HG02884 (cell line): ENCODE results near the gene DDX53.

Experiments
- ATAC-seq: cut with Tn5 transposase; IDR thresholded peaks from one replicate; pipeline ENCODE4 v1.9.1; 2021; ENCODE audit warnings: mild to moderate bottlenecking, moderate library complexity; ENCODE audit not compliant: unreplicated experiment

DDX53 gene

DNA sequence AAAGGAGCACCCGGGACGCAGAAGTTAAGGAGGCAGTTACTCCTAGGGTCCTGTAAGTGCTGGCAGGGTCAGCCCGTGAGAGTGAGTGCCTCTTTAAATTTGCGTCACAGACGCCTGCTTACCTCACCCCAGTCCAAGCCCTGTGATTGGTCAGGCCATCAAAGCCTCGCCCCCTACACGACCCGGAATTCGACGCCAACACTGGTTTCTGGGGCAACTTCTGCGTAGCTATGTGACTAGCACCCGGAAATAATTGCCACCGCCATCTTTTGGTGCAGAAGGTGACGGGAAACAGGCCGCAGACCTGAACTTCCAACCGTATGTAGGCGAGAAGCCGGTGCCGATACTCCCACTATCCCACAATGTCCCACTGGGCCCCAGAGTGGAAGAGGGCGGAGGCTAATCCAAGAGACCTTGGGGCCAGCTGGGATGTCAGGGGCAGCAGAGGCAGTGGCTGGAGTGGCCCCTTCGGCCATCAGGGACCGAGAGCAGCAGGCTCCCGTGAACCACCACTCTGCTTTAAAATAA, at the start of gene DDX53:
Gene DDX53 (plus strand): TSS at position 265 of the 528 bp plus-strand sequence. CDS start 98 bp downstream, at position 363.
- no peak for ATAC-seq

DNA sequence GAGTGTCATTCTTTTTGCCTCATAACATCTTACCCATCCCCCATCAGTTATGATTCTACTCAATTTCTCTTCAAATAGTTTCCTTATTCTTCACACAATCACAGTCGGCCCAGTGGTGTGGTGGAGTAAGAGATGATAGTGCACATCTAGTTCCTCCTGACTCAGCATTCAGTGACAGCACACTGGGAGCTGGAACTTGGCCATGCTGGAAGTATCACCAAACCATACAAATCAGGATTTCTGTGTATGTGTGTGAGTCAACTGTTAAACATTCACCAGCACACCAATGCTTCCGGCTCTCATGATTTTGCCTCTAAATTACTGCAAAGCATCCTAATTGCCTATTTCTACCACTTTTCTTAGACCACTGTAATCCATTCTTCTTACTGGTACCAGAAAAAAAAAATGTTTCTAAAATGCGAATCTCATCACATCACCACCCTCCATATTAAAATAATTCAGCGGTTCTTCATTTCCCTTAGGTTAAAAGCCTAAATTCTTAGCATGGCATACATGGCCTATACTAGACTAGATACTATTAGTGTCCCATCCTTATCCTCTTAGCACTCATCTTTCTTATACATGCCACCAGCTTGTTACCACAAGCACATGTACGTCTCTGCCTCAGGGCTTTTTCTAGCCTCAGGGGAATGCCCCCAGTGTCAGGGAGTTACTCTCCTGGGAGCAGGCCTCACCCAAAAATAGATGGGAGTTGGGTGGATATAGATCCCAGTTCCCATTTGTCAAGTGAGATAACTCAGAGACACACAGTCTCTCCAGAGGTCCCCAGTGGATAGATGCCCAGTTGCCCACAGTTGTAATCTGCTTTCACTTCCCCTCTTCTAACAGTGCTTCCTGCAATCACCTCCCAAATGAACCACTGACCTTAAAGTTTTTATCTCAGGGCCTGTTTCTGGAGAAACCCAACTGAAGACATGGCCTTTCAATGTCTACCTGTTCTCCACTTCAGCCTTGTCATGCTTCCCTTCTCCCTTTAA, 49.2 kb upstream of the DDX53 start:
- no peak for ATAC-seq

DNA sequence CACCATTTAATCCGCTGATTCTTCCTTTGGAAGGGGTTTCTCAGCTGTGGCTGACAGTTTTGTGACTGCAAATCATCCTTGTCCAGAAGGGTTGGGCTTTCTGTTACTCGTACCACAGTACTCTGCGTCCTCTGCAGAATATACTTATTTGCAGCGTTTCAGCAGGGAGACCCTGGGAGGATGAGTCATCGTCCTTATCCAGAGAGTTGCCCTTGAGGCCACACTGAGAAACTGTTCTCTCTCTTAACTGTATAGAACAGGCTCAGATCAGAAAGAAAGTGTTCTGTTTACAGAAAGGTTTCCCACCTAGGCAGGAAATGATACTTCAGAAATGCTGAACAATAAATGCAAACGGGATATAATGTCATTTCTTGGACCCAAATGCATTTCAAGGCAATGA, 47.8 kb upstream of the DDX53 start:
- ATAC-seq: no peak

DNA sequence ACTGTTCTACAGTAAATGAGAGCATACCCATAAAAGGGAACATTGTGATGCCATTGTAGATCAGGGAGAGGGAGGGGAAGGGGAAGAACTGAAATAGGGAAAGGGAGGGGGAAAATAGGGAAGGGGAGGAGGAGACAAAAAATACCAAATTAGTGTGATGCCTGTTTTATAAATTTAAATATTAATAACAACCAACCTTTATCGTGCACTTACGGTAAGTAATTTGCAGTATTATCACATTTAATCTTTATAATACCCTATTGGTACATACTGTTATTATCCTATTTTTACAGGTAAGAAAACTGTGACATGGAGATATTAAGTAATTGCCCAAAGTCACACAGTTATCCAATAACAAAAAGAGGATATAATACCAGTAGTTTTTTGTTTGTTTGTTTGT, 41.5 kb upstream of the DDX53 start:
- ATAC-seq: no peak

DNA sequence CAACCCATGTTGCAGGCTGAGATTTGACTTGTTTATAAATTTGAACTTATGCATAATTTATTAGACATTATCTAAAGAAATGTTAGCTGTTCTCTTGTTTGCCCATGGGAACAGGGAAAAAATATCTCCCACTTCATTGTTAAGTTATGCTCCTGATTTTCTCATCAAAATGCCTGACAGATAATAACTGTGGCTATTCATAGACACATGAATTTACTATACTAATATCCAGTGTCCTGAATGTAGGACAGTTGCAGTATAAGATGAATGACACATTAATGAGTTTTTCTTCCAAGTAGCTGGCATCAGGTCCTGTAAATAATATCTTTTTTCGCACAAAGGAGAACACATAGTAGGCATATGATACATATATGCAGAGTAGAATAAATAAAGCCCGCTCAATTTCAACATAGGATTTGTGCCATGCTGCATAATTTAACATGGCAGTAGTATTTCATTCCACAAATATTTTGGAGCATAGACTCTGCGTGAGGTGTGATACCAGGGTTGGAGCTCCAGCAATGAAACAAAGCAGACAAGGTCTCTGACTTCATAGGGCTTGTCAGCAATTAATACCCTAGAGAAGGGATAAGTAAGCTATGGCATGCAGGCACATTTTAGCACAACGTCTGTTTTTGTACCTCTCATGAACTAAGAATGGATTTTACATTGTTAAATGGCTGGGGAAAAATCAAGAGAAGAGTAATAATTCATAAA, 40.4 kb upstream of the DDX53 start:
- ATAC-seq: no peak

DNA sequence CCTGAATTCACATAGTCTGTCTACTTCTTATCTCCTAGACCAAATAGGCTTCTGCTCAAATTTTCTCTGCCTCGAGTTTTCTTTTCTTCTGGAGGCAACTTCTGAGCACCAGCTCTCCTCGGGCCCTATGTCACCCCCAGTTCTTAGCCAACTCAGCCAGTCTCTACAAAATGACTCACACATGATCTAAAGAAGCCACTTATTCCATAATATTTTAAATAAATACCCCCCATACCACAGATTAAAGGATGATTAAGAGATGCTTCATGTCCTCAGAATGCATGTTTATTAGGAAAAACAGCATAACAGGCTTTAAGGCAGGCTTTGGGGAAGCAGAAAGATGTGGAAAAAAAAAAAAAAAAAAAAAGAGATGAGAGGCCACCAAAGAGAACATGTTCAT, 36.6 kb upstream of the DDX53 start:
- no peak for ATAC-seq

DNA sequence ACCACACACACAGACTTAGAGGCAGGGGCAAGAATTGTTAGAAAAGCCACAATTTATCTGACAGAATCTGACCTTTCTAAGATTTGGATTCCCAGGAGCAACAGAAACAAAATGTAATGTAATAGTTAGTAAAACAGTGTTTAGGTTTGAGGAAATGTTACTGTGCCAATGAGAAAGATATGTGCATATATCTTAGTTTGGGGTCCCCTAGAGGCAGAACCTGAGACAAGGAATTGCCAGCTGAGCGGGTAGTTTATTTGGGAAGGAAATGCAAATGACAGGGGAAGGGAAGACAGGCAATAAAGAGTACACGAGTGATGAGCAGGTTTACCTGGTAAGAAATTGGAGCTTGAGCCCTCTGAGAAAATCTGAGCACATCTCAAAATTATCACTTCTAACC, 31.3 kb upstream of the DDX53 start:
- no peak for ATAC-seq

DNA sequence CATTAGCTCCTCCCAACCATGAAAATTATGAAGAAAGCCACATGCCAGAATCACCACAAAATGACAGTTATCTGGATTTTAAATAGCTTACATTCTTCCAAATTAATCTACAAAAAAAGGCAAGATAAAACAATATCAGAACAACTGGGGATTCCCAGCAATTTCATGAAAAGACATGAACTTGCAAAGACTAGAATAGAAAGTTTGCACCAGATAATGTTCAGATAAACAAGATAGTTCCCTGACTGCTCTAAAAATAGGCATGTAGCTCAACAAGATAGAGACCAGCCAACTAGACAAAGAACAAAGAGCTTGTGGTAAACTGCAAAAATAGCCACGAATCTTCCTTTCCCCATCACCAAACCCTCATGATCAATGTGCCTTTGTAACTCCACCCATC, 30.3 kb upstream of the DDX53 start:
- no peak for ATAC-seq

DNA sequence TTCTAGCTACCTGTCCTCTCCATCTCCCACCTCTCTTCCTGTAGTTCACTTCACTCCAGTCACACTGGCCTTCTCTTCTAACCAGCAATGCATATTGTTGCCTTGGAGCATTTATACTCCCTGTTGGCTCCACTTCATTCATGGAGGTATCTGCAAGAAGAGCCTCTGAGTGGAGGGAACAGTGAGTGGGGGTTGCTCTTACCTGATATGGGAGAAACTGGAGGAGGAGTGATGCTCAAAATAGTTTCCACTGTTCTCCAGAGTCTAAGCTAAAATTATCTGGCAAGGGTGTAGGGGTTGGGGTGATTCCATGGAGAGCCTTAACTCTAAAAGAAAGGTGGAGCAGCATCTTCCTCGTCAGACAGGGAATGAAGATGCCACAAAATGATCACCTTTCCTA, 28.9 kb upstream of the DDX53 start:
- no peak for ATAC-seq

DNA sequence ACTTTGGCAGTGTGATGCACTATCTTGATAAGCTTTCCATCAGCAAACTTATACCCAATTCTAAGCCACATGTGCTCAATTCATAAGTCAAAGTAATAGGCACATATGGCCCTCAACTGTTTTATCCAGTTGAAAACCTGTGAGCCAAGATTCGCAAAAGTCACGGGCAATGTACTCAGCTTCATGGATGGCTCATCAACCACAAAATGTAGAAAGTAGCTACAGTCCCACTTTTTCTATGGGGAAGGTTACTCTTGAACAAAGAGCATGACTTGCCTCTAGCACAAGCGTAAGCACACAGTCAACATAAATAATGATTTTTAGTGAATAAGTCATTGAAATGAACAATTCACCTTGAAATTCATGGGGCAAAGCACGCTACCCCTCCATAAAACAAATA, 25.1 kb upstream of the DDX53 start:
- ATAC-seq: no peak

DNA sequence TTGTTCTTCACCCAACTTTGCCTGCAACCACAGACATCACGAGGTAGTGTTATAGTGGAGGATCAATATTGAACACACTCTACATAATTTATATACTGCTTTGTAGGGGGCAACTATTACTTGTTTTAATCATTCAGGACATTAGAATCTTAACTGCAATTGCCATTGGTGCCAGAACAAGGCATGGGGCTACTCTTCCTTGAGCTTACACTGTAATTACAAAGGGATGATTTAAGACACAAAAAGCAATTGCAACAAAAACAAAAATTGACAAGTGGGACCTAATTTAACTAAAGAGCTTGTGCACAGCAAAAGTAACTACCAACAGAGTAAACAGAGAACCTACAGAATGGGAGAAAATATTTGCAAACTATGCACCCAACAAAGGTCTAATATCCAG, 24.0 kb upstream of the DDX53 start:
- ATAC-seq: no peak

DNA sequence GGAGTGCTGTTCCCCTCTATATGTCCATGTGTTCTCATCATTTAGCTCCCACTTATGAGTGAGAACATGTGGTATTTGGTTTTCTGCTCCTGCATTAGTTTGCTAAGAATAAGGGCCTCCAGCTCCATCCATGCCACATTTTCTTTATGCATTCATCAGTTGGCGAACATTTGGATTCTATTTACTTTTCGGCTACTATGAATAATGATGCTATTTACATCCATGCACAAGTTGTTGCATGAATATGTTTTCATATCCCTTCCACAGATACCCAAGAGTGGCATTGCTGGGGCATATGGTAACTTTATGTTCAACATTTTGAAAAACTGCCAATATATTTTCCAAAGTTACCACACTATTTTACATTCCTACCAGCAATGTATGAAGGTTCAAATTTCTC, 13.8 kb upstream of the DDX53 start:
- no peak for ATAC-seq

DNA sequence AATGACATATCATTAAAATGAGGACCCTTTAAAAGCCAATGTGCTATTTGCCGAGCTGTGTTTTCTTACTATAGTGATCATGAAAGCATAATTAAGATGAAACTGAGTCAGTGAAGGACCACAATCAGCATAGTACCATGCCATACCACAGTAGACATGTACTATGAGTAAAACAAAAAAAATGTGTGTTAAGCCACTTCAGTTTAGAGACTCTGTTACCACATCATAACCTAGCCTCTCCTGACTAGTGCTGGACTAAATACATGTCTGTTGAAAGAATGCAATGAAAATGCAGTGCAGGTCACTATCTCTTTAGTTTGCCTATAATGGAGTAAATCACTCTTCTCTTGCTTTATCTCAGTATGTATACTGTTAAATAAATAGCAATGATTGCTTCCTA, 12.3 kb upstream of the DDX53 start:
- ATAC-seq: no peak

DNA sequence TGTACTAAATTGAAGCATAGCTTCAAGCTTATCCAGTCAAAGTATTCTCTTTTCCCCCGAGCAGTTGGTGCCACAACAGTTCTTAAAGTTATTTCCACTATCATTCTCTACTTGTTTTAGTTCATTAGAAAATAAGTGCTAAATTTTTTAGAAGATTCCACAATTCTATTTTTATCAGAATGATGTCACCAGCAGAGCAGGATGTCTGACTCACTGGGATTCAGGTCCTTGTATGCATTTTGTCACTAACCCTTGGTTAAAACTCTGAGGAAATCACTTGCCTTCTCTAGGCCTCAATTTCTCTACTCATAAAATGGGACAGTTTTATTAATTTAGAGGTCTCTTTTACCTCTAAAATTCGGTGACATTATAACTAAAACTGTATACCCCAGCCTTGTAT, 3.4 kb downstream of the DDX53 start:
- ATAC-seq: no peak

DNA sequence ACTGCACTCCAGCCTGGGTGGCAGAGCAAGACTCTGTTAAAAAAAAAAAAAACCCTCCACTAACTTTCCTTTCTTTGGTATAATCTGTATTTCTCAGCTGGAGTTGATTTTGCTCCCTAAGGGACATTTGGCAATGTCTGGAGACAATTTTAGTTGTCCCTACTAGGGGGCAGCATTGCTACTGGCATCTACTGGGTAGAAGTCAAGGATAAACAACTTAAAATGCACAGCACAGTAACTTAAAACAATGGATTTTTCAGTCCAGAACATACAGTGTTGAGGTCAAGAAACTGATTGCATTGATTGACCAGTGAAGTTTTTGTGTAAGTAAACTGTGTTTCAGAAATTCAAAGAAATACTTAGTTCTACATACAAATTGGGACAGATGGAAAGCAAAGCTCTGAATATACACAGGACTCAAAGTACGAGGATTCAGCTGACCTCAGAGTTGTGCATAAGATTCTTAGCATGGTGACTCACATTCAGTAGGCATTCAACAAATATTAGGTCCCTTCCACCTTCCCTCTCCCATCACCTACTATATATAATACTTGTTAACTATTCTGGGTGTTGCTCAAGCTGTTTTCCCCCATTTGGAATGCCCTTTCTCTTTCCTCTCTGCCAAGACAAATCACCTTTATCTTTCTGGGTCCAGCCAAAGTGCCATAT, 8.8 kb downstream of the DDX53 start:
- no peak for ATAC-seq

DNA sequence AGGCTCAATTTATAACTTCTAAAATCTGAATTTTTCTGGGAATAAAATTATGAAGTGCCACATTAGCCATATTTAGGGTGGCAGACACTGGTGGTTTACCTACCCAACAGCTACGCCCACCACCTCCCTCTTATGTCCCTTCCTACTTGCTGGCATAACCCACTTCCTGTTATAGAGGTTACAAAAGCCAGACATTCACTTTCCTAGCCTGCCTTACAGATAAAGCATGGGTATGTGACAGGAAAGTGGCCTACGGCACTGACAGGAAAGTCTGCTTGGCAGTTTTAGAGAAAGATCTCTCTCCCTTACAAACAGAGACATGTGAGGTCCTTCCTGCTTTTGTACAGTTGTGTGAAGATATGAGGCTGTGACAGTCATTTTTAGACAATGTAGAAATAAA, 12.4 kb downstream of the DDX53 start:
- ATAC-seq: no peak

DNA sequence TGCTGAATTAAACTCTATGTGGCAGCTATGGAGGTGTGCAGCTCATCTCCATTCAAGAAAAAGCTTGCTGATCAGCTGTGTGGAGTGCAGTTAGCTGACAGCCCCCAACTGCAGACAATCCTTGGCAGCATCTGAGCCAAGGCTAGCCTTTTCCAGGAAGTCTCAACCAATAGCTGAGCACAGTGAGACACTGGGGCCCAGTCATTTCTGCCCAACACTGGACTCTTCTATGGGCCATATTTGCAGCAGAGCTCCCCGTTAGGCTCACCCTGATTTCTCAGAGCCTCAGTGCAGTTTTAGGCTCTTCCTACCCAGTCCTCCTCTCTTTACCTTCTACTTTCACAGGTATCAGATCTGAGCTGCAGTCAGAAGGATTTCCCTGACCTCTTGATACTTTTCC, 12.9 kb downstream of the DDX53 start:
- no peak for ATAC-seq

DNA sequence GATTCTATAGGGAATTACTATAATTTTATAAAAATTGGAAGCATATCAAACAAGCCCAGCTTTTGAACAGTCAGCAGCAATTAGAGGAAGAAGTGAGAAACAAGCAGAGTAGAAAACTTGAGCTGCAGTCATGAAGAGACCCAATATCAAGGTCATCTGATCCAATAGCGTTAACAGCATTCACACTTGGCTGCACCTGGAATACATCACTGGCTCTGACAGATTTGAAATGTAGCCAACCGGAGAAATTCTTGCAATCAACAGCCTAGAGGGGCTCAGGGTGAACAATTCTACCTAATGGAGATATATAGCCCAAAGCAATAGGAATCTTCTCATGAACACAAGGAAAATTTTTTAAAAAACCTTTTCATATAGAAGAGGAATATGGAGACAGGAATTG, 13.6 kb downstream of the DDX53 start:
- no peak for ATAC-seq

DNA sequence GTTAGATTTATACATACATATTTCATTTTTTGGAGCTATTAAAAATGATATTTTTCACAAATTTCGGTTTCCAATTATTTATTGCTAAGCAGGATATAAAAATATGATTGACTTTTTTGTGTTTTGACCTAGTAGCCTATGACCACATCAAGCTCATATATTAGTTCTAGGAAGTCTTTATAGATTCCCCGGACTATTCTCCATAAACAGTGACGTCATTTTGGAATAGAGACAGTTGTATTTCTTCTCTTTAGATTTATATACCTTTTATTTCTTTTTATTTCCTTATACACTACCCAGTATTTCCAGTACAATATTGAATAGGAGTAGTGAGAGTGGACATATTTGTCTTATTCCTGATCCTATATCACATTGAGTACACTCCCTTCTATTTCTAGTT, 31.8 kb downstream of the DDX53 start:
- ATAC-seq: no peak

DNA sequence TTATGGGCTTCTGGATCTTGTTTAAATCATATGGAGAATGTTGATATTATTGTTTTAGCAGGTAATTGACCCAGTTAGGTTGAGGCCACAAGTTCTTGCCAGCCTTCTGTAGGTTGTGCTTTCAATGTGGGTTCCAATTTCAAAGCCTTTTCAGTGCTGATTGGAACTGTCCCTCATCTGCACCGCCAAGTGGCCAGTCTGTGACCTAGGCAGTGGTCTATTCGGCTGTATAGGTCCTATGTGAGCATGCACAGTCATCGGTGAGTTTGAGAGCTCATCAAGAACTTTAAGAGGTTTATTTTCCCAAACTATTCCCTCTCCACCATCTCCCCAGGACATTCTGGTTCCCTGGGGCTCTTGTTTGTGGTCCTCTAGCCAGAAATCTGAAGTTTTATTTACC, 35.7 kb downstream of the DDX53 start:
- ATAC-seq: no peak

DNA sequence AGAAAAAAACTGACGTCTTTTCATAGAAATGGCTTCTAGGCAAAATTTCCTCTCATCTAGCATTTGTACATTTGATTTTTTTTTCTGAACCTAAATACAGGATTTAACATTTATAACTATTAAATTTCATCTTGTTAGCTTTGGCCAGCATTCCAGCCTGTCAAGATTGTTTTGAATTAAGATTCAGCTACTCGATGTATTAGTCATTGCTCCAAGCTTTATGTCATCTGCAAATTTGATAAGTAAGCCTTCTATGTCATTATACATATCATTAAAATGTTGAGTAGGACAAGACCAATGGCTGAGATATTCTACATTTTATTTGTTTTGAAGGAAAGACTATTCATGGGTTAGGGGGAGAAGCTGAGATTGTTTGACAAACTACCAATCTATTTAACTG, 46.7 kb downstream of the DDX53 start:
- no peak for ATAC-seq
